GM23338 (cell line): ENCODE results near the gene IFIT1B. TPM values are rescaled to one million over a fixed set of nuclear protein-coding genes. Genes with fewer than 3 reads are reported as not detected.

Experiments used
- ATAC-seq: fragments of 200-7000 bp; cut with Tn5 transposase; 3 replicates; pipeline ENCODE4 v1.9.1; 2020
- DNase-seq: peaks from one replicate; pipeline ENCODE4 v3.0.0-alpha.2; 2015; ENCODE audit warnings: low spot score
- H2AFZ ChIP-seq: fragments of 200-600 bp; sonication (generic); 2 replicates; pipeline ENCODE4 v1.8.0; 2016; ENCODE audit warnings: antibody characterized with exemption, mild to moderate bottlenecking, moderate library complexity
- H3F3A ChIP-seq: fragments of 200-600 bp; sonication (generic); replicated peaks from 2 replicates; pipeline ENCODE4 v1.8.0; 2017; ENCODE audit warnings: antibody characterized with exemption, mixed run types, low read depth
- H3K27ac ChIP-seq: fragments of 200-600 bp; sonication (generic); 2 replicates; pipeline ENCODE4 v1.6.1; 2016; ENCODE audit warnings: low read depth
- H3K27me3 ChIP-seq: fragments of 200-600 bp; sonication (generic); 2 replicates; pipeline ENCODE4 v1.8.0; 2016; ENCODE audit warnings: mild to moderate bottlenecking, mixed run types, moderate library complexity; ENCODE audit not compliant: insufficient read depth
- H3K36me3 ChIP-seq: fragments of 200-600 bp; sonication (generic); 2 replicates; pipeline ENCODE4 v1.8.0; 2016; ENCODE audit warnings: mild to moderate bottlenecking; ENCODE audit not compliant: insufficient read depth
- H3K4me1 ChIP-seq: fragments of 200-600 bp; sonication (generic); 2 replicates; pipeline ENCODE4 v1.8.0; 2016; ENCODE audit warnings: mild to moderate bottlenecking, moderate library complexity; ENCODE audit not compliant: insufficient read depth
- H3K4me2 ChIP-seq: fragments of 200-600 bp; sonication (generic); 2 replicates; pipeline ENCODE4 v1.7.1; 2017; ENCODE audit warnings: mixed run types
- H3K4me3 ChIP-seq: fragments of 200-600 bp; sonication (generic); 2 replicates; pipeline ENCODE4 v1.6.1; 2016; ENCODE audit warnings: mixed run types
- H3K79me2 ChIP-seq: fragments of 200-600 bp; sonication (generic); replicated peaks from 2 replicates; pipeline ENCODE4 v1.8.0; 2017; ENCODE audit warnings: mild to moderate bottlenecking; ENCODE audit not compliant: insufficient read depth
- H3K9me2 ChIP-seq: fragments of 200-600 bp; sonication (generic); 2 replicates; pipeline ENCODE4 v1.8.0; 2017; ENCODE audit not compliant: insufficient read depth
- H4K20me1 ChIP-seq: fragments of 200-600 bp; sonication (generic); replicated peaks from 2 replicates; pipeline ENCODE4 v1.8.0; 2017; ENCODE audit warnings: mild to moderate bottlenecking; ENCODE audit not compliant: insufficient read depth
- H3K27ac Mint-ChIP-seq: 2 replicates; pipeline ENCODE4 v1.8.0; 2020; ENCODE audit warnings: inconsistent platforms, mild to moderate bottlenecking, moderate library complexity, mixed read lengths
- H3K27me3 Mint-ChIP-seq: 3 replicates; pipeline ENCODE4 v1.8.0; 2022; ENCODE audit warnings: low read depth, mild to moderate bottlenecking, moderate library complexity, mixed read lengths, inconsistent platforms; ENCODE audit not compliant: insufficient read depth, poor library complexity
- H3K36me3 Mint-ChIP-seq: 3 replicates; pipeline ENCODE4 v1.8.0; 2021; ENCODE audit warnings: low read depth, mild to moderate bottlenecking, inconsistent platforms, moderate library complexity, mixed read lengths
- H3K4me1 Mint-ChIP-seq: 3 replicates; pipeline ENCODE4 v1.8.0; 2020; ENCODE audit warnings: mild to moderate bottlenecking, inconsistent platforms, mixed read lengths
- H3K4me3 Mint-ChIP-seq: 3 replicates; pipeline ENCODE4 v1.8.0; 2021; ENCODE audit warnings: moderate library complexity, mild to moderate bottlenecking, inconsistent platforms, mixed read lengths
- H3K9me3 Mint-ChIP-seq: 3 replicates; pipeline ENCODE4 v1.8.0; 2020; ENCODE audit warnings: moderate library complexity, mild to moderate bottlenecking, inconsistent platforms, mixed read lengths
- CREB1 ChIP-seq: fragments of 250-450 bp; sonication (Bioruptor Pico); IDR thresholded peaks from 2 replicates; pipeline ENCODE4 v1.5.0; 2020; ENCODE audit warnings: low read depth, mild to moderate bottlenecking, moderate library complexity
- CTCF ChIP-seq, 2 experiments: fragments of 200-600 bp in 1 of 2; sonication (generic) in 1 of 2; conservative IDR thresholded peaks; 2 replicates each; pipeline versions ENCODE4 v1.5.1 to v1.6.1; 2016 to 2017; ENCODE audit warnings: antibody characterized with exemption in 2 of 2, low read depth in 2 of 2, mild to moderate bottlenecking in 2 of 2, moderate library complexity in 1 of 2
- EZH2 ChIP-seq: fragments of 200-600 bp; sonication (generic); IDR thresholded peaks from one replicate; pipeline ENCODE4 v1.8.0; 2017; ENCODE audit warnings: antibody characterized with exemption, mild to moderate bottlenecking, low read depth; ENCODE audit not compliant: unreplicated experiment
- EZH2phosphoT487 ChIP-seq: fragments of 200-600 bp; sonication (generic); IDR thresholded peaks from one replicate; pipeline ENCODE4 v1.8.1; 2018; ENCODE audit warnings: antibody characterized with exemption; ENCODE audit not compliant: unreplicated experiment
- JUNB ChIP-seq: IDR thresholded peaks from one replicate; pipeline ENCODE4 v1.6.1; 2016; ENCODE audit warnings: antibody characterized with exemption; ENCODE audit not compliant: unreplicated experiment
- NANOG ChIP-seq: IDR thresholded peaks from 2 replicates; pipeline ENCODE4 v1.6.1; 2016; ENCODE audit warnings: antibody characterized with exemption, borderline replicate concordance
- POLR2AphosphoS5 ChIP-seq: IDR thresholded peaks from 2 replicates; pipeline ENCODE4 v1.6.1; 2016; ENCODE audit warnings: antibody characterized with exemption, low read depth
- REST ChIP-seq: IDR thresholded peaks from one replicate; pipeline ENCODE4 v1.6.1; 2018; ENCODE audit warnings: antibody characterized with exemption; ENCODE audit not compliant: unreplicated experiment
- STAT1 ChIP-seq: IDR thresholded peaks from one replicate; pipeline ENCODE4 v1.6.1; 2016; ENCODE audit warnings: antibody characterized with exemption; ENCODE audit not compliant: unreplicated experiment
- ZNF114 ChIP-seq: fragments of 250-450 bp; sonication (Bioruptor Pico); IDR thresholded peaks from 2 replicates; pipeline ENCODE4 v1.5.0; 2020; ENCODE audit warnings: mild to moderate bottlenecking, moderate library complexity
- ZNF331 ChIP-seq: fragments of 250-450 bp; sonication (Bioruptor Pico); IDR thresholded peaks from 2 replicates; pipeline ENCODE4 v1.5.0; 2020; ENCODE audit warnings: low read depth, mild to moderate bottlenecking, moderate library complexity
- ZNF462 ChIP-seq: fragments of 250-450 bp; sonication (Bioruptor Pico); IDR thresholded peaks from 2 replicates; pipeline ENCODE4 v1.5.0; 2020; ENCODE audit warnings: mild to moderate bottlenecking, moderate library complexity
- polyA plus RNA-seq: library from polyadenylated mRNA; unstranded; fragments of >200 nt; fragmentation: Nextera tagmentation; extraction: Ambion mirVana; gene quantifications from 2 replicates; pipeline ENCODE4 v1.2.1, GENCODE V29; 2016
- total RNA-seq: library from RNA; depleted of rRNA; stranded (reverse); fragments of >200 nt; shearing (Covaris generic); gene quantifications from 2 replicates; pipeline ENCODE4 v1.2.3, GENCODE V29; 2014
- TF ChIP-seq, protein P1 (sequence below): IDR thresholded peaks from 2 replicates; pipeline ENCODE4 v1.6.1; 2016; ENCODE audit warnings: antibody characterized with exemption

IFIT1B gene
- total and polyA plus RNA-seq, 2 experiments from 2014 or later = 0.10 TPM; not detected in 1

DNA sequence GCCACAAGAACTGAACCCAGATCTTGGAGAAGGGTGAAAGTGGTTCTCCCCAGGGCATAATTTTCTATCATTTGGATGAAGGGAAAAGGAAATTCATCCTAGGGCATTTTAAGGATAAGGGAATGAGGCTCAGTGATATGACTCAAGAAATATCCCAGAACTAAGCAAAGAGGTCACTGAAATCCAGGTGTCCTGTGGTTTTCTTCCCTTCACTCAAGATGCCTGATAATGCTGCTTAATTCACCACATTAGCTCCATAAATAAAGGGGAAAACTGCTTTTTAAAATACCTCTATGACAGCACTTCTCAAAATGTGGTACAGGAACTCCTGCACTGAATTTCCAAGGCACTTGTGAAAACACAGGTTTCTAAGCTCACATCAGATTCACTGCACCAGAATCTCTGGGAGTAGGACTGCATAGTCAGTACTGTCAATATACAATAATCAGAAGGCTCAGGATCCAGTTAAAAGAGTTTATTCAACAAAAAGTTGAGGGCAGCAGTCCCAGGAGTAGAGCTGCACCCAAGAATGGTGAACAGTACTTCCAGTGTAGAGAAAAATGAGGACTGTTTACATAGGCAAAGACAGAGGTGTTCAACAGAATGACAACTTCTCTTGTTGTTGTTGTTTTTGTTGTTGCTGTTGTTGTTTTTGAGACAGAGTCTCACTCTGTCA is 47.2 kb upstream of the IFIT1B start:
- Mint-ChIP-seq H3K36me3 (no peaks in the 10 kb centered on the region), H3K27ac (0 out of 2 replicates have a peak overlapping the region, but pooled peaks have one; percentile 32), H3K4me1 (peaks cover 50% of the 10 kb centered on the region), H3K27me3 (peaks cover 17% of the 10 kb centered on the region), H3K4me3 (no peak overlapping the region), H3K9me3 (no peaks in the 10 kb centered on the region; the same call in 2 of the 3 replicates)
- Histone ChIP-seq H3K27ac (peak overlapping the region; percentile 33; the same call in 1 of the 2 replicates), H4K20me1 (no peaks in the 10 kb centered on the region), H3K36me3 (no peaks in the 10 kb centered on the region), H2AFZ (no peak overlapping the region), H3K27me3 (no peaks in the 10 kb centered on the region), H3K4me1 (peaks cover 39% of the 10 kb centered on the region), H3K4me3 (no peak overlapping the region), H3K79me2 (no peaks in the 10 kb centered on the region), H3K9me2 (no peaks in the 10 kb centered on the region; the same call in 1 of the 2 replicates), H3F3A (no peaks in the 10 kb centered on the region; the same call in 1 of the 2 replicates), H3K4me2 (no peak overlapping the region)
- ATAC-seq = no peak
- no peak for DNase-seq
- TF ChIP-seq, protein P1, sequence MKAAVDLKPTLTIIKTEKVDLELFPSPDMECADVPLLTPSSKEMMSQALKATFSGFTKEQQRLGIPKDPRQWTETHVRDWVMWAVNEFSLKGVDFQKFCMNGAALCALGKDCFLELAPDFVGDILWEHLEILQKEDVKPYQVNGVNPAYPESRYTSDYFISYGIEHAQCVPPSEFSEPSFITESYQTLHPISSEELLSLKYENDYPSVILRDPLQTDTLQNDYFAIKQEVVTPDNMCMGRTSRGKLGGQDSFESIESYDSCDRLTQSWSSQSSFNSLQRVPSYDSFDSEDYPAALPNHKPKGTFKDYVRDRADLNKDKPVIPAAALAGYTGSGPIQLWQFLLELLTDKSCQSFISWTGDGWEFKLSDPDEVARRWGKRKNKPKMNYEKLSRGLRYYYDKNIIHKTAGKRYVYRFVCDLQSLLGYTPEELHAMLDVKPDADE = no peak
- no peak for TF ChIP-seq CTCF (conservative IDR thresholded peaks at IDR 0.05; ENCODE audit: low read depth in 2 of 2)
- TF ChIP-seq CREB1 (CRISPR knock-in tag) = no peak
- TF ChIP-seq REST = no peak
- no peak for TF ChIP-seq ZNF462 (CRISPR knock-in tag)
- TF ChIP-seq EZH2phosphoT487 = no peak
- TF ChIP-seq STAT1 = no peak
- TF ChIP-seq ZNF114 (CRISPR knock-in tag) = no peak
- no peak for TF ChIP-seq NANOG
- no peak for TF ChIP-seq JUNB
- TF ChIP-seq ZNF331 = no peak
- TF ChIP-seq POLR2AphosphoS5 = no peak
- TF ChIP-seq EZH2 = no peak
